Glomerular visceral epithelial cell (primary cell): ENCODE data around the gene ABI3.
A peak's percentile ranks its signal among the peaks of the same experiment; 100 is the strongest.
"Not testable (repeated sequence)": the region's sequence is repeated elsewhere in the genome, so short reads cannot be mapped to it uniquely, and the experiment has no call there.

ENCODE experiments used
- DNase-seq: peaks from one replicate; pipeline ENCODE4 v3.0.0-alpha.2; 2016; ENCODE audit errors: extremely low spot score

ABI3 gene

DNA sequence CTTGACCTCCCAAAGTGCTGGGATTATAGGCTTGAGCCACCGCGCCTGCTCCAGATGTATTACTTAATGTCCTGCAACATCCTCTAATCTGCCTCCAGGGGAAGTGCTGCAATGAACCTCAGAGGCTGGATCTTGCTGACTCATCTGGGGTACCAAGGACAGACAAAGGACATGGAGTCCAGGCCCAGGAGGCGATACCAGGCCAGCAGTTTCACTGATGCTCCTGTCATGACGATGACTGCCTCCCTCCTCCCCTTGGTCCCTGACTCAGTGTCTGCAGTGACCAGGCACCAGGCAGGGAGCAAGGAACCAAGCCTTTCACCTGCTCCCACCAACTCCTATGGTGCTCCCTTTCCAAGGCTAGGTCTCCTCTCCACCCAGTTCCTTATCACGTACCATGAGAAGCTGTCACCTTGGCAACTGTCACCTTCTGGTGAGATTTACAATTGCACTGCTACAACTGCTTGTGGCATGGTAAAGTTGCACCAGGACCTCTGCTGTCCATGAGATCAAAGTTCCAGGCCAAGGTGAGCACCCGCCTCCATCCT lies 41.7 kb downstream of the ABI3 start:
- no peak for DNase-seq

DNA sequence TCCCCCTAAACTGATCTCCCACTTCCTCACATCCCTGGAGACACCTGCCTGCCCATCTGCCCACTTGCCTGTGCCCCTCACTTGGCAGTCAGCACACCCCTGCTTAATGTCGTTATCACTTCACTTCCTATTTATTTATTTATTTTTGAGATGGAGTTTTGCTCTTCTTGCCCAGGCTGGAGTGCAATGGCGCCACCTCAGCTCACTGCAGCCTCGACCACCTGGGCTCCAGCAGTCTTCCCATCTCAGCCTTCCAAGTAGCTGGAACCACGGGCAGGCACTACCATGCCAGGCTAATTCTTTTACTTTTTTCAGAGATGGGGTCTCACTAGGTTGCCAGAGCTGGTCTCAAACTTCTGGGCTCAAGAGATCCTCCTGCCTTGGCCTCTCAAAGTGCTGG lies 43.6 kb downstream of the ABI3 start:
- DNase-seq: no peak

DNA sequence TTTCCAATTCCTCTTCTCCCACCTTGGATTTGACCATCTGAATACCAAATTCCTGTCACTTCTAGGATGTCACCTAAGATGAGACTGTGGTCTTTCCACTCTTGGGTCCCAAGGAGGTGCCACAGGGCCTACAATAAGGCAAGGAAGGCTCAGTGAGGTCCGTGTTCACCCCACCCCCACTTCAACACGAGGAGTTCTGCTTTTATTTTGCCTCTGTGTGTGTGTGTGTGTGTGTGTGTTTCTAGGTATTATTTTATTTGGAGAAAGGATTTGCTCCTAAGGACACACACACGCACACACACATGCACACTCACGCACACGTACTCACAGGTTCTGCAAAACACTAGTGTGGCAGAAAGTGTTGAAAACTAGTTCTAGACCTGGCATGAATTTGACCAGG lies 44.6 kb downstream of the ABI3 start:
- DNase-seq: no peak

DNA sequence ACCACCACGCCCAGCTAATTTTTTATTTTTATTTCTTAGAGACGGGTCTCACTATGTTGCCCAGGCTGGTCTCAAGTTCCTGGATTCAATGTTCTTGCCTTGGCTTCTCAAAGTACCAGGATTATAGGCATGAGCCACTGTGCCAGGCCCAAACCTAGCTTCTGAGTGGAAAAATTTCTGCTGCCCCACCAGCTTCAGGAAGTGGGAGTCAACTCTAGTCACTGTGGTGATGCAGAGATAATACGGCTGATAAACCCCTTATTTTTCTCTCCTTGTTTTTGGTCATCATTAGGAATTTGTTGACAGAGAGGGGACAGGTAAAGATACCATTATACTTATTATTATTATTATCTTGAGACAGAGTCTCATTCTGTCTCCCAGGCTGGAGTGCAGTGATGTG lies 47.9 kb downstream of the ABI3 start:
- DNase-seq: no peak

DNA sequence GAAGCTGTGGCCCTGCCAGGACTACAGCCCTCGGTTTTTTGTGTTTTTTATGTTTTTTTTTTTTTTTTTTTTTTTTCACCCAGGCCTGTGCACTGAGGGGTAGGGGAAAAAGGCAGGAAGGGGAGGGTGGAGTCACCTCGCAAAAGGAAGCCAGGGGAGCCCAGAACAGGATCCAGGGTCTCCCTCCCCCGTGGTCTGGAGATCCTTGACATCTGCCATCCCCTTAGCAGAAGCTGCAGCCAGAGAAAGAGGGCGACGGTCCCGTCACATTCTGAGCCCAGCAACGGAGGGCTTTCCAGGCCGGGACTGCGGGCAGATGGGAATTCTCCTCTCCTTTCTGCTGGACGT lies 49.1 kb downstream of the ABI3 start:
- no peak for DNase-seq

DNA sequence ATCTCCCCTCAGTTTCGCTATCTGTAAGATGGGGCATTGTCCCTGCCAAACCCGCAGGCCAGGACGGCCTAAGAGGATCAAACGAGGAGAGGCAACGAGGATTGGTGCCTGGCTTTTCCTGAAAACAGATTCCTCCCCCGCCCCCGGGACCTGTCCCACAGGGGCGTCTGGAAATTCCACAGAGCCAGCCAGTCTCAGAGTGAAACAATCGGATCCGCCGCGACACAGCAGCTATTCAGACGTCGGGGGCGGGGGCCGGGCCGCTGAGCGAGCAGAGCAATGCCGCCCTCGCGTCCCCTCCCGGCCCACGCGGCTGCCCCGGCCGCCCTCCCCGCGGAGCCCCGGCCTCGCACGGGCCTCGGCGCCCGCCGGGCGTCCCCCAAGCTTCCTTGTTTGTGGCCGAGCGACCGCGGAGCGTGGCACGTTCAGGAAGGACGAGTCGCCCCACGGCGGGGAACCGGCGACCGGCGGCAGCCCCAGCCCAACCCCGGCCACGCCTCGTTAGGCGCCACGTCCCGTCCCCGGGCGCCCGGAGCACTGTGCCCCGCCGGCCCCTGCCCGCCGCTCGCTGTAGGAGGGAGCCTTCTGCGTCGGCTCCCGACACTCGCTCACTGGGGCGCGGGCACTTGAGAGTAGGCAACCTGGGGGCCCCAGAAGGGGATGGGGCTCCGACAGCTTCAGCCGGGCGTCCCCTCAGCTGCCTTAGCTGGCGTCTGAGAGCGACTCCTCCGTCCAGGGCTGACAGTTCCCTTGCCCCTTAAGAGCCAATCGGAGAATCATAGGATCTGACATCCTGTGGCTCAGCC lies 49.7 kb downstream of the ABI3 start:
- peak; percentile 66 for DNase-seq

DNA sequence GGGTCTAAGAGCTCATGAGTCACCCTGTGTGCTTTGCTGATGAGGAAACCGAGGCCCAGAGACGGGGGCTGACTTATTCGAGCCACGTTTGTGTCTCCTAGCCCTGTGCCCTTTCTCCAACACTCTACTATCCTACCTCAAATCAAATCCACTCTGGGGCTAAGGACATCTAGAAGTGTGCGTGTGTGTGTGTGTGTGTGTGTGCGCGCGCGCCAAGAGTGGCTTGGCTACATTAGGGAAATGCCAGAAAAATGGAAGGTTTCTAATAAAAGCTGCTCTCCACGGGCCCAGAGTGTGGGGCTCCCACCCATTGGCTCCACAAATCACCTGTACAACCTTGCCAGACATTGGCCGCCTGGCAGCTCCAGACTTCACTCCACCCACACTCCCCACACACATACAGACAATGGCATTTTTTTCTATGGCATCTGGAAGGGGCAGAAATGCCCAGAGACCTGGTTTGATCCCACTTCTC lies 50.3 kb downstream of the ABI3 start:
- no peak for DNase-seq

DNA sequence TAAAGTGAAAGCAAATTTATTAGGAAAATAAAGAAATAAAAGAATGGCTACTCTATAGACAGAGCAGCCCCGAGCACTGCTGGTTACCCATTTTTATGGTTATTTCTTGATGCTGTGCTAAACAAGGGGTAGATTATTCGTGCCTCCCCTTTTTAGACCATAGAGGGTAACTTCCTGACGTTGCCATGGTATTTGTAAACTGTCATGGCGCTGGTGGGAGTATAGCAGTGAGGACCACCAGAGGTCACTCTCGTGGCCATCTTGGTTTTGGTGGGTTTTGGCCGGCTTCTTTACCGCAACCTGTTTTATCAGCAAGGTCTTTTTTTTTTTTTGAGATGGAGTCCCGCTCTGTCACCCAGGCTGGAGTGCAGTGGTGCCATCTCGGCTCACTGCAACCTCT lies 51.0 kb downstream of the ABI3 start:
- not testable (repeated sequence) for DNase-seq

DNA sequence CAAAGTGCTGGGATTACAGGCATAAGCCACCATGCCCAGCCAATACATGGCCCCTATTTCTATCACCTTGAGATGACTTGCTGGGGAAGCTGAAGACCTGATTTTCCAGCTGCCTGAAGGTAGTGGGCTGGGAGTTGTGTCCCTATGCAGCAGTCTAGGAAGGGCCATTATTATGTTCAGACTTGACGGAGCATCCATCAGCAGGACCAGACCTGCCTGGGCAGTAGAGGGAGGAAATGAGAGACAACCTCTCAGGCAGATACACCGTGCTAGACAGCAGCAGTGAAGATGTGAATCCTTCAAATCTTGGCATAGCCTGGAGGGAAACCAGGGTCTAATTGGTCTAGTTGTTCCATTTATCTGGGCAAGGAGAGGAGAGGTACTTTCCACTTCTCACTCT lies 55.7 kb downstream of the ABI3 start:
- no peak for DNase-seq

DNA sequence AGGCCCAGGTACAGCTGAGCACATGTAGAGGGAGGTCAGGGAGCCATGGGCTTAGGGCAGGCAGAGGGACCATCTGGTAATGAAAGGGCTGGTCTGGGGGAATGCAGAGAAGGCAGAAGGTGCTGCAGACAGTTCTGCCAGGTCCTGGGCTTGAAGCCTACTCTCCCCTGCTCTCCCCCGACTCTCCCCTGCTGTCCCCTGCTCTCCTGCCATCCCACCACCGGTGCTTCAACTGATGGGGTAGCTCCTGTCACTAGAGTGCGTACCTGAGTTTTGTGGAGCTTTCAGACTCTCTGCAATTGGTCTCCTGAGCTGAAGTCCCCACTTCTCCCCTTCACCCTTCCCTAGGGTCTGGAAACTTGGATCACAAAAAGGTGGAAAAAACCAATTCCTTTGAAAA lies 57.4 kb downstream of the ABI3 start:
- DNase-seq: no peak

DNA sequence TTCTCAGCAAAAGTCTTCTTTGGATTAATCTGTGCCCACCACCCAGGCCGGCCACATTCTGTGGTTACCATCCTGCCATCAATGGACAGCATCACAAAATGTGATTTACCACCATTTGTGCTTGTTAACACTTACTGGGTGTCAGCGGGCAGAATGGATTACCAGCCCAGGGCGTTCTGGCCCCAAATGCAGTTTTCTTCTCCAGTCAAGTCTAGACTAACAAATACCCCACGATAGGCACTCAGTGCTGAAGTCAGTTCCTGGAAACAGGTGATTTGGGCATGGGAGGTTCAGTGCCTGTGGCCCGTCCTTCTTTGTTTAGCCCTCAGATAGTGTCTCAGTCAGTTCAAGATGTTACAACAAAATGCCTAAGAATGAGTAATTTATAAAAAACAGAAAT lies 58.8 kb downstream of the ABI3 start:
- no peak for DNase-seq
